K562 (cell line): ENCODE measurements around the gene COL20A1. TPM values are rescaled to one million over a fixed set of nuclear protein-coding genes. Genes with fewer than 3 reads are reported as not detected.

Experiments used
- ATAC-seq: fragments of 200-7000 bp; cut with Tn5 transposase; 3 replicates; pipeline ENCODE4 v1.9.1; 2020; ENCODE audit warnings: moderate library complexity
- BruUV-seq: library from RNA; stranded (reverse); fragments of 400-500 nt; replicated peaks from 2 replicates; lab custom pipeline; 2021; lab: Mats Ljungman, UMichigan
- CTCF ChIA-PET: fragments of 300-600 bp; formaldehyde crosslinking; extraction: SDS; loops from one replicate; lab custom pipeline; 2021; ENCODE audit warnings: low intra/inter-chr PET ratio; lab: Yijun Ruan, JAX
- POLR2A ChIA-PET: fragments of 300-600, 350-650 bp; sonication (Branson Sonifier 250); formaldehyde crosslinking; extraction: SDS; loops from one replicate; lab custom pipeline; 2021; ENCODE audit warnings: antibody characterized with exemption, inconsistent platforms; lab: Yijun Ruan, JAX
- DNase-seq, 4 experiments: peaks; one replicate each; pipeline versions ENCODE4 v3.0.0 to v3.0.0-alpha.2; 2011 to 2018; ENCODE audit warnings: low spot score in 3 of 4, mixed read lengths in 3 of 4; ENCODE audit errors: extremely low read depth in 1 of 4
- FAIRE-seq: peaks from 2 replicates; lab custom pipeline; 2011; peaks lifted over from hg19 to GRCh38; lab: Jason Lieb, UNC
- H2AFZ ChIP-seq: 2 replicates; pipeline ENCODE4 v1.6.0; 2011; ENCODE audit warnings: low read depth, low read length, control low read depth, inconsistent platforms
- H3K27ac ChIP-seq: fragments of 200-600 bp; 3 replicates; pipeline ENCODE4 v1.8.0; 2011; ENCODE audit warnings: low read depth, mild to moderate bottlenecking, control low read depth, inconsistent platforms, low read length, moderate library complexity, mixed read lengths; ENCODE audit errors: extremely low read depth
- H3K27me3 ChIP-seq, 2 experiments: fragments of 300-600 bp in 1 of 2; 2 replicates in 1 of 2; 3 replicates in 1 of 2; pipeline versions ENCODE4 v1.6.0 to v1.8.0; 2011; ENCODE audit warnings: inconsistent platforms in 2 of 2, low read length in 2 of 2, mild to moderate bottlenecking in 1 of 2, mixed read lengths in 1 of 2, moderate library complexity in 1 of 2; ENCODE audit not compliant: control insufficient read depth in 2 of 2, insufficient read depth in 2 of 2
- H3K36me3 ChIP-seq: fragments of 300-600 bp; 3 replicates; pipeline ENCODE4 v1.8.0; 2011; ENCODE audit warnings: mild to moderate bottlenecking, low read length, inconsistent platforms; ENCODE audit not compliant: control insufficient read depth, insufficient read depth
- H3K4me1 ChIP-seq, 2 experiments: fragments of 200-600 bp in 1 of 2; replicated peaks in 1 of 2; 2 replicates in 1 of 2; 3 replicates in 1 of 2; pipeline versions ENCODE4 v1.5.1 to v1.8.0; 2011; ENCODE audit warnings: inconsistent platforms in 2 of 2, low read length in 2 of 2, mild to moderate bottlenecking in 1 of 2, mixed read lengths in 1 of 2, moderate library complexity in 1 of 2; ENCODE audit not compliant: control insufficient read depth in 2 of 2, insufficient read depth in 2 of 2
- H3K4me2 ChIP-seq: 2 replicates; pipeline ENCODE4 v1.6.1; 2011; ENCODE audit warnings: low read length, control low read depth, inconsistent platforms, mixed read lengths; ENCODE audit not compliant: insufficient read depth
- H3K4me3 ChIP-seq: fragments of 200-600 bp; sonication (generic), shearing (Covaris generic); 2 replicates; pipeline ENCODE4 v1.5.1; 2016; ENCODE audit warnings: control low read depth, inconsistent platforms
- H3K79me2 ChIP-seq: fragments of 200-600 bp; 3 replicates; pipeline ENCODE4 v1.8.0; 2011; ENCODE audit warnings: low read length, inconsistent platforms; ENCODE audit not compliant: control insufficient read depth, insufficient read depth
- H3K9ac ChIP-seq, 2 experiments: 2 replicates each; pipeline versions ENCODE4 v1.6.0 to v1.6.1; 2011; ENCODE audit warnings: low read depth in 2 of 2, low read length in 2 of 2, control low read depth in 1 of 2, inconsistent platforms in 1 of 2, mild to moderate bottlenecking in 1 of 2, mixed read lengths in 1 of 2; ENCODE audit not compliant: insufficient read depth in 1 of 2
- H3K9me1 ChIP-seq: one replicate; pipeline ENCODE4 v1.6.0; 2011; ENCODE audit warnings: inconsistent platforms, mild to moderate bottlenecking, low read length, moderate library complexity; ENCODE audit not compliant: control insufficient read depth, insufficient read depth
- H3K9me3 ChIP-seq: replicated peaks from 2 replicates; pipeline ENCODE4 v1.5.1; 2011; ENCODE audit warnings: low read depth, low read length, inconsistent platforms; ENCODE audit not compliant: control insufficient read depth, insufficient read depth
- H4K20me1 ChIP-seq: replicated peaks from 2 replicates; pipeline ENCODE4 v1.6.1; 2011; ENCODE audit warnings: low read length, inconsistent platforms, mixed read lengths; ENCODE audit not compliant: control insufficient read depth, insufficient read depth
- CCNT2 ChIP-seq: IDR thresholded peaks from 2 replicates; pipeline ENCODE4 v1.6.1; 2011; ENCODE audit warnings: borderline replicate concordance, low read depth, mild to moderate bottlenecking, moderate library complexity, mixed read lengths, low read length; ENCODE audit not compliant: insufficient read length; ENCODE audit errors: extremely low read depth
- CREB1 ChIP-seq, 2 experiments: sonication (generic) in 1 of 2; formaldehyde crosslinking in 1 of 2; IDR thresholded peaks; 2 replicates each; pipeline versions ENCODE4 v1.6.1 to v1.8.0; 2012 to 2022; ENCODE audit warnings: inconsistent platforms in 1 of 2, mild to moderate bottlenecking in 1 of 2, missing genetic modification reagents in 1 of 2, moderate library complexity in 1 of 2
- EP300 ChIP-seq: IDR thresholded peaks from 2 replicates; pipeline ENCODE4 v1.6.1; 2012; ENCODE audit warnings: low read length, improper control_type of control experiment
- HDAC3 ChIP-seq: fragments of 450-650 bp; IDR thresholded peaks from 2 replicates; pipeline ENCODE4 v1.6.1; 2018; ENCODE audit warnings: borderline replicate concordance, mild to moderate bottlenecking, moderate library complexity; ENCODE audit not compliant: partially characterized antibody
- HNRNPK ChIP-seq: fragments of 200-400 bp; formaldehyde crosslinking; IDR thresholded peaks from one replicate; pipeline ENCODE4 v1.6.1; 2018; ENCODE audit warnings: mild to moderate bottlenecking, low read depth, low read length; ENCODE audit not compliant: poor library complexity, severe bottlenecking
- KDM2B ChIP-seq: fragments of 250-450 bp; sonication (Bioruptor Pico); IDR thresholded peaks from 2 replicates; pipeline ENCODE4 v1.8.0; 2021; ENCODE audit warnings: mild to moderate bottlenecking, moderate library complexity
- KLF10 ChIP-seq: fragments of 250-450 bp; sonication (Bioruptor Pico); IDR thresholded peaks from 2 replicates; pipeline ENCODE4 v1.6.1; 2021; ENCODE audit warnings: matching md5 sums
- MAFK ChIP-seq: IDR thresholded peaks from 2 replicates; pipeline ENCODE4 v1.6.1; 2011; ENCODE audit warnings: low read length, improper control_type of control experiment
- SETDB1 ChIP-seq: IDR thresholded peaks from one replicate; pipeline ENCODE4 v1.6.1; 2012; ENCODE audit warnings: low read length, control low read depth, inconsistent platforms
- SIX5 ChIP-seq, 2 experiments: IDR thresholded peaks; 2 replicates each; pipeline ENCODE4 v1.6.1; 2011; ENCODE audit warnings: low read length in 2 of 2, borderline replicate concordance in 1 of 2, low read depth in 1 of 2, mild to moderate bottlenecking in 1 of 2, moderate library complexity in 1 of 2; ENCODE audit not compliant: insufficient read depth in 1 of 2
- SMC3 ChIP-seq: conservative IDR thresholded peaks from 2 replicates; pipeline ENCODE4 v1.6.1; 2011; ENCODE audit warnings: low read depth, low read length, improper control_type of control experiment; ENCODE audit not compliant: insufficient read depth
- ZNF146 ChIP-seq: IDR thresholded peaks from one replicate; pipeline ENCODE4 v1.6.1; 2018; ENCODE audit warnings: missing compliant biosample characterization; ENCODE audit not compliant: unreplicated experiment
- ZNF316 ChIP-seq: fragments of 450-650 bp; IDR thresholded peaks from 2 replicates; pipeline ENCODE4 v1.6.1; 2016
- ZNF668 ChIP-seq: fragments of 250-450 bp; sonication (Bioruptor Pico); IDR thresholded peaks from 2 replicates; pipeline ENCODE4 v1.8.0; 2022; ENCODE audit warnings: mild to moderate bottlenecking, inconsistent platforms
- ZSCAN32 ChIP-seq: fragments of 450-650 bp; formaldehyde crosslinking; IDR thresholded peaks from 2 replicates; pipeline ENCODE4 v1.4.0; 2020; ENCODE audit warnings: mild to moderate bottlenecking, moderate library complexity
- WGBS: fragments of 100-300 bp; shearing (Covaris generic); methylation state at CpG from one replicate; pipeline ENCODE4 v1.1.6; 2016; ENCODE audit warnings: low coverage, mixed read lengths; ENCODE audit not compliant: insufficient coverage; ENCODE audit errors: missing lambda C conversion rate; 5-methylcytosine and 5-hydroxymethylcytosine counted together
- in situ Hi-C: fragments of 300-500 bp; cut with MboI; formaldehyde crosslinking; loops from 4 replicates; pipeline ENCODE4 v1.15.0; 2018; ENCODE audit warnings: inconsistent platforms, mixed read lengths
- intact Hi-C: fragments of 100-400 bp; cut with micrococcal nuclease; formaldehyde crosslinking; loops from 2 replicates; pipeline ENCODE4 v1.14.2; 2022
- polyA plus RNA-seq, 8 experiments: library from polyadenylated mRNA; depleted of rRNA in 4 of 8; stranded (reverse) in 5 of 8; unstranded in 3 of 8; fragments of >200 nt; fragmentation: Nextera tagmentation in 2 of 8; fragmentation: Illumina TruSeq in 1 of 8; extraction: Ambion mirVana in 2 of 8; extraction: Trizol in 1 of 8; gene quantifications; 2 replicates each; pipeline versions ENCODE4 v1.2.1 to v1.2.3, GENCODE V29; 2011 to 2014; ENCODE audit warnings: inconsistent platforms in 1 of 8, missing spikeins in 1 of 8
- total RNA-seq, 7 experiments: library from RNA; depleted of rRNA in 6 of 7; stranded (reverse); fragments of >200 nt in 6 of 7; fragmentation: Illumina TruSeq in 2 of 7; extraction: Trizol in 2 of 7; gene quantifications; 2 replicates each; pipeline versions ENCODE4 v1.2.1 to v1.2.3, GENCODE V29; 2011 to 2021; ENCODE audit warnings: low replicate concordance in 1 of 7
- TF ChIP-seq, protein P1 (sequence below): sonication (generic); formaldehyde crosslinking; IDR thresholded peaks from 2 replicates; pipeline ENCODE4 v1.8.0; 2022; ENCODE audit warnings: missing genetic modification reagents, mild to moderate bottlenecking, borderline replicate concordance

The COL20A1 gene
- total and polyA plus RNA-seq, 9 of the 15 experiments (the other 6 are each of a cell fraction or from before 2014, with no cell fraction given): not detected

DNA sequence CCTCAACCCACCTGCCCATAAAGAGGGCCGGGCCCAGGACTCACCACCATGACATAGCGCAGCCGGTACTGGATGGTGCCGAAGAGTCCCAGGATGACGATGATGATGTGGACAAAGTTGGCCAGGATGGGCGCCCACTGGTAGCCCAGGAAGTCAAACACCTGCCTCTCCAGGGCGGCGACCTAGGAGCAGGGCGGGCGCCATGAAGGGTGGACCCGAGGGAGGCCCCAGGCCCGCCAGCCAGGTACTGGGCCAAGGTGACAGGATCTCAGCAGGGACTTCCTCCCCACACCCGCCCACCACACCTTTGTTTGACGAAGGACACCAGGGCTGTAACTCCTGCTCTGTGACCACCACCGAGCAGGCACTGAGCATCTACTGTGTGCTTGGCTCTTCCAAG lies 43.1 kb upstream of the COL20A1 start:
- no peaks in the 10 kb centered on the region for H3K9me1 ChIP-seq
- H4K20me1 ChIP-seq: peaks cover 23% of the 10 kb centered on the region
- no peaks in the 10 kb centered on the region for H3K9me3 ChIP-seq
- ChIA-PET CTCF (interaction anchor here (0.8 kb wide), 1 partner anchor 194 kb away, joined by 3 read pairs; no protein-coding TSS in a partner anchor), POLR2A (no interaction called here)
- no peak overlapping the region for H2AFZ ChIP-seq
- H3K4me2 ChIP-seq: no peak overlapping the region
- no TSS peak for BruUV-seq
- H3K4me1 ChIP-seq: peaks cover 0 to 41% of the 10 kb centered on the region in 2 experiments; a peak in 2 of 5 replicates
- DNase-seq: no peak
- FAIRE-seq: no peak
- ATAC-seq: no peak
- 13% methylated on average over 15 of the region's 15 CpGs for WGBS
- H3K27me3 ChIP-seq: peaks cover 27 to 75% of the 10 kb centered on the region in 2 experiments; a peak in 4 of 5 replicates
- no peak overlapping the region for H3K9ac ChIP-seq
- no peak overlapping the region for H3K27ac ChIP-seq
- H3K36me3 ChIP-seq: no peaks in the 10 kb centered on the region
- no peaks in the 10 kb centered on the region for H3K79me2 ChIP-seq
- H3K4me3 ChIP-seq: no peak overlapping the region
- in situ Hi-C loops (no loop called here), intact Hi-C loops (no loop called here)
- TF ChIP-seq ZNF668: no peak
- TF ChIP-seq ZSCAN32: no peak
- TF ChIP-seq, protein P1, sequence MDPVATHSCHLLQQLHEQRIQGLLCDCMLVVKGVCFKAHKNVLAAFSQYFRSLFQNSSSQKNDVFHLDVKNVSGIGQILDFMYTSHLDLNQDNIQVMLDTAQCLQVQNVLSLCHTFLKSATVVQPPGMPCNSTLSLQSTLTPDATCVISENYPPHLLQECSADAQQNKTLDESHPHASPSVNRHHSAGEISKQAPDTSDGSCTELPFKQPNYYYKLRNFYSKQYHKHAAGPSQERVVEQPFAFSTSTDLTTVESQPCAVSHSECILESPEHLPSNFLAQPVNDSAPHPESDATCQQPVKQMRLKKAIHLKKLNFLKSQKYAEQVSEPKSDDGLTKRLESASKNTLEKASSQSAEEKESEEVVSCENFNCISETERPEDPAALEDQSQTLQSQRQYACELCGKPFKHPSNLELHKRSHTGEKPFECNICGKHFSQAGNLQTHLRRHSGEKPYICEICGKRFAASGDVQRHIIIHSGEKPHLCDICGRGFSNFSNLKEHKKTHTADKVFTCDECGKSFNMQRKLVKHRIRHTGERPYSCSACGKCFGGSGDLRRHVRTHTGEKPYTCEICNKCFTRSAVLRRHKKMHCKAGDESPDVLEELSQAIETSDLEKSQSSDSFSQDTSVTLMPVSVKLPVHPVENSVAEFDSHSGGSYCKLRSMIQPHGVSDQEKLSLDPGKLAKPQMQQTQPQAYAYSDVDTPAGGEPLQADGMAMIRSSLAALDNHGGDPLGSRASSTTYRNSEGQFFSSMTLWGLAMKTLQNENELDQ (CRISPR knock-in tag): no peak
- TF ChIP-seq HDAC3: no peak
- TF ChIP-seq SETDB1: no peak
- TF ChIP-seq ZNF146 (CRISPR knock-in tag): no peak
- TF ChIP-seq SIX5 (IDR thresholded peaks at IDR 0.05; ENCODE audit: borderline replicate concordance in 1 of 2, insufficient read depth in 1 of 2, low read depth in 1 of 2, low read length in 2 of 2): no peak
- no peak for TF ChIP-seq SMC3
- no peak for TF ChIP-seq HNRNPK
- no peak for TF ChIP-seq MAFK
- TF ChIP-seq KLF10 (CRISPR knock-in tag): no peak
- TF ChIP-seq KDM2B (CRISPR knock-in tag): no peak
- TF ChIP-seq CCNT2: no peak
- TF ChIP-seq ZNF316: no peak
- TF ChIP-seq EP300: no peak
- TF ChIP-seq CREB1 (IDR thresholded peaks at IDR 0.05): no peak
- TF ChIP-seq CREB1 (CRISPR knock-in tag; IDR thresholded peaks at IDR 0.05): no peak
